Right ventricle myocardium superior (tissue), 1 donor: Measurements from ENCODE around the gene ZNF182. TPM values are rescaled to one million over a fixed set of nuclear protein-coding genes. Genes with fewer than 3 reads are reported as not detected.
A peak's percentile ranks its signal among the peaks of the same experiment; 100 is the strongest.
"Not testable (repeated sequence)": the region's sequence is repeated elsewhere in the genome, so short reads cannot be mapped to it uniquely, and the experiment has no call there.

ENCODE experiments used
- ATAC-seq: fragments of 200-7000 bp; cut with Tn5 transposase; one replicate; pipeline ENCODE4 v1.9.1; 2020; ENCODE audit warnings: mild to moderate bottlenecking; ENCODE audit not compliant: poor library complexity
- DNase-seq: peaks from one replicate; pipeline ENCODE4 v3.0.0-alpha.2; 2020
- intact Hi-C: fragments of 100-400 bp; cut with DNase I; formaldehyde crosslinking; loops from one replicate; pipeline ENCODE4 v1.11.2; 2022
- long read RNA-seq: library from polyadenylated mRNA; unstranded; transcript quantifications from one replicate; pipeline ENCODE4 v2.0.0, GENCODE V29; 2021
- total RNA-seq: library from RNA; stranded (reverse); fragmentation: NEBNext Ultra II Directional; extraction: Animal tissue kit (Norgen Biotek cat#: 25700); gene quantifications from one replicate; pipeline ENCODE4 v1.2.1, GENCODE V29; 2021
- donor health status: DM: no; HTN: yes; CAD: no; lungs with severe emphysema.

Gene ZNF182
- 3.1 TPM for total RNA-seq
- long read RNA-seq, partial matches to known transcripts: 1 of 5 reads
- long read RNA-seq, other reads (novel, unspliced or antisense): 3 of 5 reads

DNA sequence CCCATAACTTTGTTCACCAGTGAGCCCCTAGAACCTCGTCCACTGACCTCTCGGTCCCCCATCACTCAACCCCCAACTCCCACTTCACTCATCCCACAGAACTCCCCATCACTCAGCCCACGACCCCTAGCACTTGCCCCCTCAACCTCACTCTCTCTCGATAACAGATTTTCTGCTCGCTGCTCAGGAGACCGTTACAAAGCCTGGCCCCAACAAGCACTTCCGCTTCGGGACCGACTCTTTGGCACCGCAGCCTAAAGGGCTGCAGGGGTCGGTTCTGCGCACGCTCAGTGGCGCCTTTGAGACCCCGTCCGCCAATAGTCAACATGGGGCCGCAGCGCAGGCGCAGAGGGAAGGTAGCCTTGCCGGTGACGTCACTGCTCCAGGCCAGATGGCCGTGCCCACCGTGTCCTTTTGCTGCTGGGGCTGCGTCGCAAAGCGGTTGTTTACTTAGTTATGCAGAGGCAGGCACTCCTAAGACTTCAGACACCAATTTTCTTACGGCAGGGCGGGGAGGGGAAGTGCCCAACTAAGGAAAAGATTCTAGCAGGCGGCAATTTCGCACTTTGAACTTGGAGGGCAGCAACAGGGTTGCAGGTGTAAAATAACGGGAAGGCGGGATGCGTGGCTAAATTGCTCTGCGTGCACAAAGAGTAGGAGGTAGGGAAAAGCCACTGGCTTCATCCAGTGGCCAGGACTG, at the start of gene ZNF182:
Gene ZNF182 (minus strand): TSS at position 232 of the 700 bp plus-strand sequence. CDS start 1,380 bp downstream, outside the sequence.
- peak; percentile 99 for ATAC-seq
- intact Hi-C loops: no loop called here
- DNase-seq: peak; percentile 96

DNA sequence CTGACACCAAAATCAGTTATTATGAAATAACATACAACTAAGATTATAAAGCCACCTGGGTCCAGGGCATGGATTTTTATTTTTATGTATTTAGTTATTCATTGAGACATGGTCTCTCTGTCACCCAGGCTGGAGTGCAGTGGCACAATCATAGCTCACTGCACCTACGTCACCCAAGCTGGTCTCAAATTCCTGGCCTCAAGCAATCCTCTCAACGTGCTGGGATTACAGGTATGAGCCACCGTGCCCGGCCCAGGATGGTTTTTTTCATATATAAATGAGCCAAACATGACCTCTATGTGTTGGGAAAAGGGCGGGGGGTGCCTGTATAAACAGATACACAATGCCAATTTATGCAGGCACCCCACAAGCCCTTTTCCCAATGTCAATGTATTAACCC, 43.1 kb upstream of the ZNF182 start:
- ATAC-seq: no peak
- no peak for DNase-seq
- intact Hi-C loops: no loop called here

GRCh38 chrX:48045410-48046311, 41.9 kb upstream of the ZNF182 start:
- intact Hi-C loops: no loop called here
- ATAC-seq: peak; percentile 82
- peak; percentile 49 for DNase-seq

DNA sequence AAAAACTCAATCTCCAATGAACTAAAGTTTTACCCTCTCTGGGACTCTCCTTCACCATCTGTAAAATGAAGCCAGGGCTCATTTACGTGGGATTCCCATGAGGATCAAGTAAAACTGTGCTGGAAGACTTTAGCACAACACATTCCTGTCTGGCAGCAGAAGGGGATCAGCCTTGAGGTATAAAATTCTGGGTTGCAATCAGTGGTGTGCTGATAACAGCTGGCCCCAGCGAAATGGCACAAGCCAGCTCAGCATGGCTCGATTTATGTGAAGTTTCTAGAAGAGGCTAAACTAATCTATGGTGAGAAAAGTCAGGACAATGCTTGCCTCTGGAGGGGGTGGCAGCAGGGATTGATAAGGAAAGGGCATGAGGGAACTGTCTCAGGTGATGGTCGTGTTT, 39.3 kb upstream of the ZNF182 start:
- intact Hi-C loops: no loop called here
- DNase-seq (no peak), ATAC-seq (no peak)

DNA sequence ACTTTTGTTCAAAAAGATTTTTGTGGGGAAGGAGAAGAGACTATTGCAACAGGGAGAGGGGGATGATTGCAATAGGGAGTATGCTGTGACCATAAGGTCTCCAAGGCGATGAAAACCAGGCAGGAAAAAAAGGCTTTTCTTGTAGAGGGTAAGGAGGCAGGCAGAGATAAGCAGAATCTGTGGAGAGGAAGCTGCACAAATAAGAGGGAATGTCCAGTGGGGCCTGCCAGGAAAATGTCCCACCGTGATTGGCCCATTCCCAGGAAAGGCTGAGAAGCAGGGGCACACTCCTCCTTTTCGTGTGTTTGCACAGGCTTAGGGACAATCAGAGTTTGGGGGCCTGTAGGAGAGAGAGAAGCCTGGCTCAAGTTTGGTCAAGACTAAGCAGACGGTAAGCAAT, 32.1 kb upstream of the ZNF182 start:
- ATAC-seq (no peak), DNase-seq (no peak)
- intact Hi-C loops: no loop called here

DNA sequence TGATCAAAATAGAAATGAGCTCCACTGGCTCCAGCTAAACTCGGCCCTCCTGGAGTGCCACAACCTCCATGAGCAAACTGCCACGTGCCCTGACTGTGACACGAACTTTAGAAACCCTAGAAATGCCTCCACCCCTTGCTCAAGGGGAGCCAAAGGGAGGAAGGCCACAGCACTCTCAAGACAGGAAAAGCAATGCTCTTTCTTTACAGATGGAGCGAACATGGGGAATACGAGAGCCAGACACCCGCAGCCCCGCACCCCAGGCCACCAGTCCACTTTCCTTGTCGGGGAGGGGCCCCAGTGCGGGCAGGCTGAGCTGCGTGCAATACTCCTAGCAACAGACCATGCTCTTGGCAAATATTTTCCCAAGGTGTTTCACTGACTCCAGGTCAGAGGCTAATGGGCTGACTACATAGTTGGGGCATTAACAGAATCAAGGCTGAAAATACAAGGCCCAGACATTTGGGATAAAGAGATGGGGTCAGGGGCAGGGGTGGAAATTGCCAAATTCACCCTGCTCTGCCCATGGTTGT, 26.9 kb upstream of the ZNF182 start:
- DNase-seq, ATAC-seq, intact Hi-C loops: not testable (repeated sequence)

- ATAC-seq (no peak), DNase-seq (no peak)
- intact Hi-C loops: no loop called here
Measured at GRCh38 chrX:48030237-48030636, 26.4 kb upstream of the ZNF182 start.

- intact Hi-C loops: loop anchor here (10.0 kb wide), 2 partner anchors 193 to 373 kb away; partner anchors contain the start of genes ELK1, UXT and ZNF81
- DNase-seq: no peak
- no peak for ATAC-seq
Measured at GRCh38 chrX:48028091-48028490, 24.3 kb upstream of the ZNF182 start.

DNA sequence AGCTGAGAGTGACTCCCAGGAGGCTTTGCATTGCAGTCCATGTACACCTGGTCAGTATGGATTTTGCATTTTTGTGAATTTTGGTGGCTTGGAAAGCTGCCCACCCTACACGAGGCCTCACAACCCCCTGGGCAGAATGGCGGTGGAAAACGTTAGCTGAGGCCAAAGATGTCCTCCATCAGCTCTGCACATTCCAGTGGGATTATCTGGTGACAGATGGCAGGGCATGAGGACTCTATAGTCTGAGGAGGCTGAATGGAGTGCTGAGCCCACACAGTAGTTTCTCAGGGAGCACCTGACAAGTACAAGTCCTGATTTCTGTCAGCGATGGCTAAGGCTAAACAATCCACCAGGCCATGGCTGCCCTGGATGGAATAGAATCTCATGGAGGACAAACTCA, 23.8 kb upstream of the ZNF182 start:
- not testable (repeated sequence) for DNase-seq, ATAC-seq
- intact Hi-C loops: loop anchor here (10.0 kb wide), 2 partner anchors 193 to 373 kb away; partner anchors contain the start of genes ELK1, UXT and ZNF81

DNA sequence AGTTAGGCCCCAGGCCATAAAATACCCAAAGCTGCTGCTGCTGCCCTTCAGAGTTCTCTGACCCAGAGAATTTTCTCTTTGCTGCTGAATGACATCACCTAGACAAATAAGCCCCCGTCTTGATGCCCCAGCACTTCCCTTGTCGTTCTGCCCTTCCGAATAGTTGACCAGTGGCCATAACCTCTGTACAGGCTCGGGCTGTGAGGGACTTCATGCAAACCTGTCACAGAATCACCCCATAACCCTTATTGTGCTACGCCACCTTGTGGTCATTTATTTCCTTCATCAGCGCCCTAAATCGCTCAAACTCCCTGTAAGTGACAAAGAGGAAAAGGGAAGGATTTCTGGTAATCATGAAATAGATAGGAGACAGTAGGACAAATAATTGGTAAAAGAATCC, 21.8 kb upstream of the ZNF182 start:
- intact Hi-C loops: loop anchor here (10.0 kb wide), 2 partner anchors 191 to 371 kb away; partner anchors contain the start of genes ELK1, UXT and ZNF81
- peak; percentile 76 for ATAC-seq
- DNase-seq: no peak

DNA sequence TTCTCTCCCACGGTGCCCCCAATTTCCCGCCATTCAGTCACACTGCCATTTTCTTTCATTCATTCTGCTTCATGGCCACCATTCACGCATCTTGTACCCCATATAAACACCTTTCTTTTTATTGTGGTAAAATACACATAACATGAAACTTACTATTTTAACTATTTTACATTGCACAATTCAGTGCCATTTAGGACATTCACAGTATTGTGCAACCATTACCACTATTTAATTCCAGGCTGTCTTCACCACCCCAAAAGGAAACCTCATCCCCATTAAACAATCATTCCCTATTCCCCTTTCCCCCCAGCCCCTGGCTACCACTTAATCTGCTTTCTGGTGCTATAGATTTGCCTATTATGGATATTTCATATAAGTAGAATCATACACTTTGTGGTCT, 18.9 kb upstream of the ZNF182 start:
- no peak for ATAC-seq
- no peak for DNase-seq
- intact Hi-C loops: loop anchor here (10.0 kb wide), 2 partner anchors 188 to 368 kb away; partner anchors contain the start of genes ELK1, UXT and ZNF81

GRCh38 chrX:48022100-48022499, 18.3 kb upstream of the ZNF182 start:
- intact Hi-C loops: loop anchor here (10.0 kb wide), 2 partner anchors 187 to 367 kb away; partner anchors contain the start of genes ELK1, UXT and ZNF81
- DNase-seq (no peak), ATAC-seq (no peak)

DNA sequence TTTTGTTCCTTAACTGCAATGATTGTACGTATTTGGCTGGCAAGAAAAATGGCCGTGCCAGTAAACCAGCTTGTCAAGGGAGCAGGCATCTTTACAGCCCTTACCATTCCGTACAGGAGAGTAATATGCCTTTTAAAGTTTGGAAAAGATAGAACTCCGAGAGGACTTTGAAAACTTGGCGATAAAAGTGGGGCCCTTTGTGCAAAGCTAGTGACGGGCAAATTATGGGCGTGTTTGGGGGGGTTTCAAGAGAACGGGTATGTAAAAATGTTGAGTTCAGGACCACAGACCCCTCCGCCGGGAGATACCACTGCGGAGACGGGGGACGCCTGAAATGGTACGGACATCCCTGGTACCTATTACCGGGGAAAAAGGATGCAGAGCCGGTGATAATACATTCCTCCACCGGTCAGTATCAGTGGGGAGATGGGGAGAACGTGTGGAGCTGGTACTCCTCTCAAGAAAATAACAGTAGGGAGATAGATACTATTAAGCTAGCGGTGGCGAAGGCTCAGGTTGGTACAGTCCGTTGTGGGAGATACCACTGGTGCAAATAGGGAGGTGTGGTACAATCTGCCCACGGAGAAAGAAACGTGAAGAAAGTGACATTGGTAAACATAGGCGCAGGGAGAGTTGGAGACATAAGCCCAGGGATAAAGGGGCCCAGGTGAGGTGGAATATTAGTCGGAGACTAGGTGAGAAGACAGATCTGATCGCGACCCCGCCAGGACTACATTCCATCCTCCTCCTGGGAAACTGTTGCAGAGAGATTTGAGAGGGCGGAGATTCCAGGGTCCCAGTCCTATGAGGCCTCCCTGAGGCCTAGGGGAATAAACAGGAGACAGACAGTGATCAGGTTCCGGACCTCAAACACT, 17.5 kb upstream of the ZNF182 start:
- ATAC-seq: peak; percentile 93
- peak; percentile 86 for DNase-seq
- intact Hi-C loops: loop anchor here (10.0 kb wide), 2 partner anchors 186 to 366 kb away; partner anchors contain the start of genes ELK1, UXT and ZNF81

DNA sequence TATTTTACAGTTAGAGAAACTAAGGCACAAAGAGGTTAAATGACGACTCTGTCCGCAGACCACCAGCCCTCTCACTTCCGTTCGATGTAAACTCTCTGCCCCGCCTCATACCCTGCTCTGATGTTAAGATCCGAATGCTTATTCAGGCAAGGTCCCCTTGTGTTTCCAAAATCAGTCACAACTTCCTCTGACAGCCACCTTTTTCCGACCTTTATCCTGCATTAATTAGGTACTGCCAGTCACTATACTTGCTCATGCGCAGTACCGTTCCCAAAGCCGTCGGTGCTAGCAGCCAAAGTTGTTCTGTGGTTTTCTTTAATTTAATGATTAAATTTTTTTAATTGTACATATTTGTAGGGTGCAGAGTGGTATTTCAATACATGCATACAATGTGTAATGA, 16.7 kb upstream of the ZNF182 start:
- DNase-seq: not testable (repeated sequence)
- intact Hi-C loops: loop anchor here (10.0 kb wide), 2 partner anchors 186 to 366 kb away; partner anchors contain the start of genes ELK1, UXT and ZNF81
- peak; percentile 17 for ATAC-seq

DNA sequence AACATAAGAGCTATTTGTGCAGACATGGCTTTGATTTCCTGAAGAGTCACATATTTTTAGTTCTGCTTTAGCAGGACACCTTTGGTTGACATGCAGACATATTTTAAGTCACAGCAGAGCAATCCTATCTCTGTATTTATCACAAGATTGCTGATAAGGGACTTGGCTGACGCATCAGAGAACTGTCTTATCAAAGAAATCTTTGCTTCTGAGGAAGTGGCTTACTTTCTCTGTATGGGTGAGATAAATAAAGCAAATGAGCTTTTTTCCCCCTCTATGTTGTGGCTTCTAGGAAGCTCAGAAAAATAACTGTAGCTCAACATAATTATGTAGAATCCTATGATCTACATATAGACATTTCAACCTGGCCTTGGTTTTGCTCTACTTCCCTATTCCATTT, 16.1 kb upstream of the ZNF182 start:
- ATAC-seq, DNase-seq: not testable (repeated sequence)
- intact Hi-C loops: loop anchor here (10.0 kb wide), 2 partner anchors 185 to 365 kb away; partner anchors contain the start of genes ELK1, UXT and ZNF81

DNA sequence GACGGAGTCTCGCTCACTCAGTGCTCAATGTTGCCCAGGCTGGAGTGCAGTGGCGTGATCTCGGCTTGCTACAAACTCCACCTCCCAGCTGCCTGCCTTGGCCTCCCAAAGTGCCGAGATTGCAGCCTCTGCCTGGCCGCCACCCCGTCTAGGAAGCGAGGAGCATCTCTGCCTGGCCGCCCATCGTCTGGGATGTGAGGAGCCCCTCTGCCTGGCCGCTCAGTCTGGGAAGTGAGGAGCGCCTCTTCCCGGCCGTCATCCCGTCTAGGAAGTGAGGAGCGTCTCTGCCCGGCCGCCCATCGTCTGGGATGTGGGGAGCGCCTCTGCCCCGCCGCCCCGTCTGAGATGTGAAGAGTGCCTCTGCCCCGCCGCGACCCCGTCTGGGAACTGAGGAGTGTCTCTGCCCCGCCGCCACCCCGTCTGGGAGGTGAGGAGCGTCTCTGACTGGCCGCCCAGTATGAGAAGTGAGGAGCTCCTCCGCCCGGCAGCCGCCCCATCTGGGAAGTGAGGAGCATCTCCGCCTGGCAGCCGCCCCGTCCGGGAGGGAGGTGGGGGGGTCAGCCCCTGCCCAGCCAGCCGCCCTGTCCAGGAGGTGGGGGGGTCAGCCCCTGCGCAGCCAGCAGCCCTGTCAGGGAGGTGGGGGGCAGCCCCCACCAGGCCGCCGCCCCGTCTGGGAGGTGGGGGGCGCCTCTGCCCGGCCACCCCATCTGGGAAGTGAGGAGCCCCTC, 13.0 kb upstream of the ZNF182 start:
- DNase-seq, intact Hi-C loops, ATAC-seq: not testable (repeated sequence)

GRCh38 chrX:48009445-48009960, 5.7 kb upstream of the ZNF182 start:
- ATAC-seq, DNase-seq, intact Hi-C loops: not testable (repeated sequence)
